Measurements from ENCODE around the gene EMILIN2. TPM values are rescaled to one million over a fixed set of nuclear protein-coding genes. Genes with fewer than 3 reads are reported as not detected.
A peak's percentile ranks its signal among the peaks of the same experiment; 100 is the strongest.

The EMILIN2 gene
- total and polyA plus RNA-seq, 2 of the 8 experiments (the other 6 are each of a cell fraction or from before 2014, with no cell fraction given): 6.0 to 7.5 TPM

- no peak overlapping the region for H2AFZ ChIP-seq (ENCODE audit: low read length)
- H3K23ac ChIP-seq (ENCODE audit: insufficient read length): no peak overlapping the region
- H3K79me1 ChIP-seq (ENCODE audit: low read depth, low read length): no peaks in the 10 kb centered on the region; the same call in 1 of the 2 replicates
- H4K8ac ChIP-seq (ENCODE audit: extremely low read depth, insufficient read depth, low read length): no peak overlapping the region
- 92% methylated on average over 16 of the region's 16 CpGs; no CpG with 5 or more reads in 1 of the 2 experiments for WGBS, 2 experiments (ENCODE audit: extremely low coverage in 1 of 2, insufficient coverage in 1 of 2, insufficient read length in 1 of 2, insufficient replicate concordance in 2 of 2, low coverage in 1 of 2, low lambda C conversion rate in 2 of 2, missing lambda C conversion rate in 1 of 2)
- H3K4ac ChIP-seq (replicated peaks; ENCODE audit: insufficient read length, low read depth, low read length): no peak overlapping the region
- no peaks in the 10 kb centered on the region for H3K9me3 ChIP-seq (ENCODE audit: insufficient read depth in 2 of 2, low read depth in 1 of 2, low read length in 1 of 2)
- H2BK12ac ChIP-seq (ENCODE audit: low read depth, low read length): 0 out of 2 replicates have a peak overlapping the region, but pooled peaks have one; percentile 35
- H3K14ac ChIP-seq (ENCODE audit: insufficient read length): no peak overlapping the region
- H4K5ac ChIP-seq (ENCODE audit: insufficient read length, low read depth, low read length): no peak overlapping the region
- no peaks in the 10 kb centered on the region for H3K23me2 ChIP-seq (ENCODE audit: low read depth, low read length)
- DNase-seq (ENCODE audit: low read depth in 1 of 2, low spot score in 2 of 2): peak in 1 of 2 experiments; percentile 41
- H3K4me1 ChIP-seq (replicated peaks in 1 of 4; ENCODE audit: control insufficient read depth in 3 of 4, insufficient read depth in 4 of 4, low read length in 3 of 4): peaks cover 0 to 8% (median 5%) of the 10 kb centered on the region in 4 experiments; a peak in 5 of 7 replicates
- H3K36me3 ChIP-seq (ENCODE audit: control insufficient read depth in 2 of 4, insufficient read depth in 4 of 4, low read length in 3 of 4): peaks cover 2 to 22% (median 9%) of the 10 kb centered on the region in 4 experiments; a peak in 6 of 8 replicates
- H3K79me2 ChIP-seq (ENCODE audit: control insufficient read depth in 1 of 2, insufficient read depth in 2 of 2, low read length in 2 of 2): no peaks in the 10 kb centered on the region
- H3K9ac ChIP-seq (replicated peaks in 1 of 4; ENCODE audit: extremely low read depth in 1 of 4, low read depth in 3 of 4, low read length in 3 of 4): no peak overlapping the region; a peak in 1 of 7 replicates
- H3K27ac ChIP-seq (ENCODE audit: low read depth, low read length): no peak overlapping the region
- no peak overlapping the region for H2BK5ac ChIP-seq (ENCODE audit: low read depth, low read length)
- no peak overlapping the region for H3K56ac ChIP-seq (replicated peaks; ENCODE audit: insufficient read length, low read depth, low read length)
- no peak overlapping the region for H3K4me3 ChIP-seq (ENCODE audit: extremely low read depth in 1 of 4, insufficient read depth in 2 of 4, low read depth in 3 of 4, low read length in 4 of 4)
- no peak overlapping the region for H2AK5ac ChIP-seq (ENCODE audit: low read depth, low read length)
- CTCF ChIA-PET (ENCODE audit: partially characterized antibody): interaction anchor here (2.0 to 3.6 kb wide), 2 partner anchors 9 to 329 kb away, joined by 6 to 14 read pairs; no protein-coding TSS in a partner anchor
- no peak overlapping the region for H4K91ac ChIP-seq (replicated peaks; ENCODE audit: insufficient read length, low read length)
- H3K27me3 ChIP-seq (replicated peaks in 1 of 4; ENCODE audit: control insufficient read depth in 3 of 4, extremely low read depth in 1 of 4, insufficient read depth in 3 of 4, low read length in 3 of 4): no peaks in the 10 kb centered on the region
- no peak overlapping the region for H3K4me2 ChIP-seq (ENCODE audit: insufficient read depth in 1 of 2, low read depth in 2 of 2, low read length in 2 of 2)
- TF ChIP-seq KDM4A (IDR thresholded peaks at IDR 0.05; ENCODE audit: low read depth, low read length, severe bottlenecking): no peak
- no peaks in the 10 kb centered on the region for H4K20me1 ChIP-seq (replicated peaks in 1 of 2; ENCODE audit: control insufficient read depth in 1 of 2, insufficient read depth in 2 of 2, low read length in 2 of 2)
- FAIRE-seq: no peak
- no peak overlapping the region for H2BK15ac ChIP-seq (ENCODE audit: low read length)
- H3K18ac ChIP-seq (ENCODE audit: extremely low read depth, low read length): no peak overlapping the region
- POLR2A ChIA-PET (ENCODE audit: partially characterized antibody): interaction anchor here (0.8 to 1.4 kb wide), 5 partner anchors 8 to 737 kb away, joined by 3 to 4 read pairs (median 3); no protein-coding TSS in a partner anchor
- H2BK20ac ChIP-seq (ENCODE audit: low read length): no peak overlapping the region
- no peak overlapping the region for H2BK120ac ChIP-seq (replicated peaks; ENCODE audit: low read depth, low read length)
These were observed 70.6 kb downstream of the EMILIN2 start for GRCh38 chr18:2917259-2918047.
